Peyer's patch (tissue), 4 donors: ENCODE results near the gene USP24. TPM values are rescaled to one million over a fixed set of nuclear protein-coding genes. Genes with fewer than 3 reads are reported as not detected.
A peak's percentile ranks its signal among the peaks of the same experiment; 100 is the strongest.

ENCODE experiments used
- DNase-seq, 3 donors: peaks; one replicate each; pipeline ENCODE4 v3.0.0-alpha.2; 2017 to 2019
- H3K27ac ChIP-seq, 4 donors: fragments of 200-600 bp; sonication (generic); one replicate each; pipeline ENCODE4 v1.5.1; 2016 to 2019
- H3K27me3 ChIP-seq, 2 donors: fragments of 200-600 bp; sonication (generic); one replicate each; pipeline ENCODE4 v1.5.1; 2019
- H3K36me3 ChIP-seq, 3 donors: fragments of 200-600 bp; sonication (generic); one replicate each; pipeline ENCODE4 v1.5.1; 2016 to 2019
- H3K4me1 ChIP-seq, 4 donors: fragments of 200-600 bp; sonication (generic); one replicate each; pipeline ENCODE4 v1.5.1; 2016 to 2019
- H3K4me3 ChIP-seq, 4 donors: fragments of 200-600 bp; sonication (generic); 1 replicate in 3 of 4; 2 replicates in 1 of 4; pipeline ENCODE4 v1.5.1; 2016 to 2019; ENCODE audit warnings: mild to moderate bottlenecking in 1 of 4
- H3K9me3 ChIP-seq, 4 donors: fragments of 200-600 bp; sonication (generic); one replicate each; pipeline ENCODE4 v1.5.1; 2016 to 2019; ENCODE audit warnings: mild to moderate bottlenecking in 1 of 4
- CTCF ChIP-seq, 6 experiments: fragments of 450-650 bp in 4 of 6; fragments of 200-600 bp in 2 of 6; sonication (generic) in 1 of 6; IDR thresholded peaks; one replicate each; pipeline ENCODE4 v1.5.1; 2017 to 2019; ENCODE audit warnings: antibody characterized with exemption in 6 of 6, mild to moderate bottlenecking in 3 of 6, moderate library complexity in 1 of 6
- POLR2A ChIP-seq, 2 donors: fragments of 450-650 bp; IDR thresholded peaks; one replicate each; pipeline ENCODE4 v1.5.1; 2017; ENCODE audit warnings: antibody characterized with exemption in 2 of 2, mild to moderate bottlenecking in 2 of 2, moderate library complexity in 2 of 2
- total RNA-seq, 4 donors: library from RNA; depleted of rRNA; stranded (reverse); fragments of >200 nt; gene quantifications; one replicate each; pipeline ENCODE4 v1.1.0, GENCODE V29; 2016

USP24 gene
- total RNA-seq, 4 donors from 2014 or later = 37.1 to 130 (median 47.0) TPM

GRCh38 chr1:55068638-55069037 lies 146.5 kb downstream of the USP24 start:
- H3K36me3 ChIP-seq = peaks cover 0 to 75% (median 0%) of the 10 kb centered on the region in 3 donors
- no peaks in the 10 kb centered on the region for H3K4me1 ChIP-seq
- H3K27me3 ChIP-seq = no peaks in the 10 kb centered on the region
- H3K27ac ChIP-seq = no peak overlapping the region
- H3K9me3 ChIP-seq = no peaks in the 10 kb centered on the region
- DNase-seq = no peak
- TF ChIP-seq POLR2A (IDR thresholded peaks at IDR 0.05) = no peak
- no peak for TF ChIP-seq CTCF (IDR thresholded peaks at IDR 0.05)
- H3K4me3 ChIP-seq = no peak overlapping the region

- no peak overlapping the region for H3K4me3 ChIP-seq
- no peak for TF ChIP-seq CTCF (IDR thresholded peaks at IDR 0.05)
- TF ChIP-seq POLR2A (IDR thresholded peaks at IDR 0.05) = no peak
- H3K27ac ChIP-seq = no peak overlapping the region
- H3K27me3 ChIP-seq = no peaks in the 10 kb centered on the region
- no peak for DNase-seq
- no peaks in the 10 kb centered on the region for H3K9me3 ChIP-seq
- H3K36me3 ChIP-seq = peaks cover 0 to 68% (median 0%) of the 10 kb centered on the region in 3 donors
- no peaks in the 10 kb centered on the region for H3K4me1 ChIP-seq
Measured at GRCh38 chr1:55067914-55068313, 147.2 kb downstream of the USP24 start.

GRCh38 chr1:55067022-55067778 lies 148.0 kb downstream of the USP24 start:
- no peaks in the 10 kb centered on the region for H3K27me3 ChIP-seq
- H3K9me3 ChIP-seq = no peaks in the 10 kb centered on the region
- H3K4me3 ChIP-seq = no peak overlapping the region
- no peak for TF ChIP-seq POLR2A (IDR thresholded peaks at IDR 0.05)
- no peak for TF ChIP-seq CTCF (IDR thresholded peaks at IDR 0.05)
- no peak overlapping the region for H3K27ac ChIP-seq
- H3K4me1 ChIP-seq = no peaks in the 10 kb centered on the region
- peaks cover 0 to 61% (median 0%) of the 10 kb centered on the region in 3 donors for H3K36me3 ChIP-seq
- DNase-seq = no peak

- H3K4me1 ChIP-seq = no peaks in the 10 kb centered on the region
- H3K36me3 ChIP-seq = peaks cover 0 to 52% (median 0%) of the 10 kb centered on the region in 3 donors
- H3K9me3 ChIP-seq = no peaks in the 10 kb centered on the region
- no peak for DNase-seq
- TF ChIP-seq POLR2A (IDR thresholded peaks at IDR 0.05) = no peak
- no peak for TF ChIP-seq CTCF (IDR thresholded peaks at IDR 0.05)
- no peak overlapping the region for H3K4me3 ChIP-seq
- H3K27ac ChIP-seq = no peak overlapping the region
- no peaks in the 10 kb centered on the region for H3K27me3 ChIP-seq
Measured at GRCh38 chr1:55065648-55066047, 149.5 kb downstream of the USP24 start.

- Histone ChIP-seq H3K27me3 (no peaks in the 10 kb centered on the region), H3K9me3 (no peaks in the 10 kb centered on the region), H3K4me3 (no peak overlapping the region), H3K27ac (peak overlapping the region in 1 of 4 donors; percentile 6), H3K36me3 (peaks cover 0 to 44% (median 0%) of the 10 kb centered on the region in 3 donors), H3K4me1 (no peaks in the 10 kb centered on the region)
- no peak for DNase-seq
- TF ChIP-seq CTCF (IDR thresholded peaks at IDR 0.05) (no peak), POLR2A (IDR thresholded peaks at IDR 0.05) (no peak)
Measured at GRCh38 chr1:55064861-55065263, 150.3 kb downstream of the USP24 start.
